Osteoblast (primary cell): ENCODE measurements around the gene UBP1. TPM values are rescaled to one million over a fixed set of nuclear protein-coding genes. Genes with fewer than 3 reads are reported as not detected.

ENCODE experiments used
- DNase-seq: peaks from one replicate; pipeline ENCODE4 v3.0.0; 2011; ENCODE audit warnings: low spot score, mixed read lengths; ENCODE audit not compliant: insufficient read length; ENCODE audit errors: missing footprints
- H2AFZ ChIP-seq: 2 replicates; pipeline ENCODE4 v1.6.0; 2011; ENCODE audit warnings: mild to moderate bottlenecking, low read length
- H3K27ac ChIP-seq: 2 replicates; pipeline ENCODE4 v1.5.1; 2011; ENCODE audit warnings: mild to moderate bottlenecking, low read depth, low read length, moderate library complexity
- H3K27me3 ChIP-seq: 2 replicates; pipeline ENCODE4 v1.6.0; 2012; ENCODE audit warnings: mild to moderate bottlenecking, control low read depth, inconsistent platforms, low read length, moderate library complexity; ENCODE audit not compliant: insufficient read depth
- H3K36me3 ChIP-seq: 2 replicates; pipeline ENCODE4 v1.5.1; 2011; ENCODE audit warnings: mild to moderate bottlenecking, low read length, control low read depth, moderate library complexity; ENCODE audit not compliant: insufficient read depth
- H3K4me1 ChIP-seq: 2 replicates; pipeline ENCODE4 v1.5.1; 2011; ENCODE audit warnings: mild to moderate bottlenecking, low read length, control low read depth, moderate library complexity; ENCODE audit not compliant: insufficient read depth
- H3K4me2 ChIP-seq: 2 replicates; pipeline ENCODE4 v1.6.0; 2011; ENCODE audit warnings: mild to moderate bottlenecking, low read length; ENCODE audit not compliant: insufficient read depth
- H3K4me3 ChIP-seq: fragments of 200-600 bp; sonication (generic); 3 replicates; pipeline ENCODE4 v1.5.1; 2012; ENCODE audit warnings: mild to moderate bottlenecking, low read length, inconsistent platforms; ENCODE audit not compliant: insufficient read depth
- H3K79me2 ChIP-seq: 2 replicates; pipeline ENCODE4 v1.6.0; 2012; ENCODE audit warnings: mild to moderate bottlenecking, low read length, control low read depth, inconsistent platforms; ENCODE audit not compliant: insufficient read depth
- H3K9me3 ChIP-seq: 2 replicates; pipeline ENCODE4 v1.5.1; 2011; ENCODE audit warnings: low read depth, low read length, control low read depth
- H4K20me1 ChIP-seq: 2 replicates; pipeline ENCODE4 v1.6.0; 2012; ENCODE audit warnings: mild to moderate bottlenecking, low read length, control low read depth; ENCODE audit not compliant: insufficient read depth
- CTCF ChIP-seq: IDR thresholded peaks from 2 replicates; pipeline ENCODE4 v1.5.1; 2011; ENCODE audit warnings: mild to moderate bottlenecking, low read depth, low read length, moderate library complexity; ENCODE audit errors: extremely low read depth
- total RNA-seq: library from RNA; depleted of rRNA; stranded (reverse); fragments of >200 nt; gene quantifications from 2 replicates; pipeline ENCODE4 v1.2.3, GENCODE V29; 2012

The UBP1 gene
- total RNA-seq, 1 donor: 77.4 TPM

- Histone ChIP-seq H3K27ac (no peak overlapping the region), H3K4me1 (peaks cover 35% of the 10 kb centered on the region), H3K4me3 (no peak overlapping the region), H3K36me3 (peaks cover 77% of the 10 kb centered on the region), H3K9me3 (no peaks in the 10 kb centered on the region), H2AFZ (no peak overlapping the region), H3K79me2 (peaks cover 32% of the 10 kb centered on the region), H3K4me2 (no peak overlapping the region), H3K27me3 (no peaks in the 10 kb centered on the region), H4K20me1 (peaks cover 12% of the 10 kb centered on the region)
- TF ChIP-seq CTCF: no peak
- DNase-seq: no peak
These were observed 44.3 kb downstream of the UBP1 start for GRCh38 chr3:33395900-33396299.

GRCh38 chr3:33394403-33395054 lies 45.7 kb downstream of the UBP1 start:
- H3K4me2 ChIP-seq: no peak overlapping the region
- H2AFZ ChIP-seq: no peak overlapping the region
- TF ChIP-seq CTCF: no peak
- no peaks in the 10 kb centered on the region for H3K9me3 ChIP-seq
- peaks cover 30% of the 10 kb centered on the region for H3K79me2 ChIP-seq
- DNase-seq: no peak
- H3K27ac ChIP-seq: no peak overlapping the region
- peaks cover 77% of the 10 kb centered on the region for H3K36me3 ChIP-seq
- no peaks in the 10 kb centered on the region for H3K27me3 ChIP-seq
- peaks cover 12% of the 10 kb centered on the region for H4K20me1 ChIP-seq
- peaks cover 42% of the 10 kb centered on the region for H3K4me1 ChIP-seq
- H3K4me3 ChIP-seq: no peak overlapping the region

- H2AFZ ChIP-seq: no peak overlapping the region
- DNase-seq: peak; percentile 97
- no peaks in the 10 kb centered on the region for H3K27me3 ChIP-seq
- no peak overlapping the region for H3K4me3 ChIP-seq
- peak overlapping the region; percentile 70 for H3K27ac ChIP-seq
- H3K36me3 ChIP-seq: peaks cover 69% of the 10 kb centered on the region
- H4K20me1 ChIP-seq: peaks cover 3% of the 10 kb centered on the region
- peak overlapping the region; percentile 41 for H3K4me2 ChIP-seq
- H3K9me3 ChIP-seq: no peaks in the 10 kb centered on the region
- TF ChIP-seq CTCF: no peak
- peaks cover 18% of the 10 kb centered on the region for H3K79me2 ChIP-seq
- H3K4me1 ChIP-seq: peaks cover 54% of the 10 kb centered on the region
These were observed 47.5 kb downstream of the UBP1 start for GRCh38 chr3:33392703-33393125.

GRCh38 chr3:33392144-33392543 lies 48.1 kb downstream of the UBP1 start:
- no peaks in the 10 kb centered on the region for H3K27me3 ChIP-seq
- no peak overlapping the region for H2AFZ ChIP-seq
- DNase-seq: no peak
- H4K20me1 ChIP-seq: peaks cover 3% of the 10 kb centered on the region
- TF ChIP-seq CTCF: no peak
- no peaks in the 10 kb centered on the region for H3K9me3 ChIP-seq
- peaks cover 16% of the 10 kb centered on the region for H3K79me2 ChIP-seq
- H3K4me1 ChIP-seq: peaks cover 54% of the 10 kb centered on the region
- peak overlapping the region; percentile 68 for H3K27ac ChIP-seq
- H3K4me3 ChIP-seq: no peak overlapping the region
- H3K4me2 ChIP-seq: peak overlapping the region; percentile 14
- H3K36me3 ChIP-seq: peaks cover 68% of the 10 kb centered on the region
